Spleen (tissue), 11 donors: ENCODE data around the gene OR8A1. TPM values are rescaled to one million over a fixed set of nuclear protein-coding genes. Genes with fewer than 3 reads are reported as not detected.
"Not testable (repeated sequence)": the region's sequence is repeated elsewhere in the genome, so short reads cannot be mapped to it uniquely, and the experiment has no call there.

ENCODE experiments used
- DNase-seq: peaks from one replicate; pipeline ENCODE4 v3.0.0-alpha.2; 2020
- H3K27ac ChIP-seq, 8 donors: fragments of 200-600 bp; sonication (generic) in 7 of 8; 1 replicate in 4 of 8; 2 replicates in 4 of 8; pipeline versions ENCODE4 v1.5.0 to v1.8.0; 2016 to 2021; ENCODE audit warnings: inconsistent platforms in 4 of 8, mild to moderate bottlenecking in 4 of 8, moderate library complexity in 1 of 8
- H3K27me3 ChIP-seq, 7 donors: fragments of 200-600 bp; sonication (generic) in 6 of 7; replicated peaks in 1 of 7; 1 replicate in 4 of 7; 2 replicates in 3 of 7; pipeline versions ENCODE4 v1.5.0 to v1.8.0; 2016 to 2021; ENCODE audit warnings: inconsistent platforms in 3 of 7, mild to moderate bottlenecking in 1 of 7
- H3K36me3 ChIP-seq, 6 donors: fragments of 200-600 bp; sonication (generic) in 5 of 6; 1 replicate in 4 of 6; 2 replicates in 2 of 6; pipeline versions ENCODE4 v1.5.0 to v1.8.0; 2016 to 2021; ENCODE audit warnings: inconsistent platforms in 2 of 6
- H3K4me1 ChIP-seq, 6 donors: fragments of 200-600 bp; sonication (generic) in 5 of 6; 1 replicate in 3 of 6; 2 replicates in 3 of 6; pipeline versions ENCODE4 v1.5.0 to v1.8.0; 2016 to 2021; ENCODE audit warnings: inconsistent platforms in 3 of 6
- H3K4me3 ChIP-seq, 8 donors: fragments of 200-600 bp; sonication (generic) in 7 of 8; 1 replicate in 4 of 8; 2 replicates in 4 of 8; pipeline versions ENCODE4 v1.5.0 to v1.8.0; 2016 to 2021; ENCODE audit warnings: inconsistent platforms in 4 of 8, mild to moderate bottlenecking in 4 of 8, moderate library complexity in 2 of 8
- H3K9me3 ChIP-seq, 8 donors: fragments of 200-600 bp; sonication (generic) in 7 of 8; 1 replicate in 4 of 8; 2 replicates in 4 of 8; pipeline versions ENCODE4 v1.5.0 to v1.8.0; 2016 to 2021; ENCODE audit warnings: inconsistent platforms in 4 of 8
- POLR2A ChIP-seq, 3 donors: fragments of 450-650 bp; IDR thresholded peaks; one replicate each; pipeline ENCODE4 v1.5.1; 2017; ENCODE audit warnings: antibody characterized with exemption in 3 of 3, mild to moderate bottlenecking in 1 of 3
- POLR2AphosphoS5 ChIP-seq, 3 donors: sonication (generic); formaldehyde crosslinking; IDR thresholded peaks; one replicate each; pipeline ENCODE4 v1.5.1; 2017; ENCODE audit warnings: antibody characterized with exemption in 3 of 3
- WGBS, 5 donors: extraction: QIAGEN DNeasy Blood & Tissue Kit in 3 of 5; methylation state at CpG; one replicate each; pipeline versions ENCODE4 v1.1.5 to v1.1.7; 2013 to 2018; 5-methylcytosine and 5-hydroxymethylcytosine counted together
- intact Hi-C: fragments of 100-400 bp; cut with DNase I; formaldehyde crosslinking; loops from one replicate; pipeline ENCODE4 v1.15.0; 2023; ENCODE audit warnings: low total_unique reads
- polyA plus RNA-seq, 3 donors: library from polyadenylated mRNA; stranded (reverse); fragments of 200-250 nt; gene quantifications; one replicate each; pipeline ENCODE4 v1.2.1, GENCODE V29; 2013
- total RNA-seq, 7 donors: library from RNA; depleted of rRNA in 3 of 7; stranded (reverse); fragments of >200 nt in 3 of 7; fragmentation: NEBNext Ultra II Directional in 4 of 7; extraction: Animal tissue kit (Norgen Biotek cat#: 25700) in 4 of 7; gene quantifications; one replicate each; pipeline versions ENCODE4 v1.1.0 to v1.2.1, GENCODE V29; 2016 to 2021
- TF ChIP-seq, protein P1 (sequence below), 11 experiments: fragments of 200-600 bp in 7 of 11; fragments of 450-650 bp in 4 of 11; sonication (generic) in 4 of 11; IDR thresholded peaks in 8 of 11; conservative IDR thresholded peaks in 3 of 11; 1 replicate in 7 of 11; 2 replicates in 4 of 11; pipeline versions ENCODE4 v1.4.0 to v1.8.0; 2016 to 2021; ENCODE audit warnings: antibody characterized with exemption in 11 of 11, inconsistent platforms in 4 of 11, mild to moderate bottlenecking in 1 of 11
- donor health status: healthy with polysubstance abuse.
- donor health status: DM: no; HTN: no; CAD: no; lungs with moderate emphysema.
- donor health status: DM: no; HTN: no; CAD: no.
- donor health status: Bipolar disorder and iron deficiency.
- donor health status: healthy.
- donor health status: DM: no; HTN: no; CAD: no.
- donor health status: DM: yes; HTN: yes; CAD: no.

Gene OR8A1
- total and polyA plus RNA-seq, 10 donors: not detected

DNA sequence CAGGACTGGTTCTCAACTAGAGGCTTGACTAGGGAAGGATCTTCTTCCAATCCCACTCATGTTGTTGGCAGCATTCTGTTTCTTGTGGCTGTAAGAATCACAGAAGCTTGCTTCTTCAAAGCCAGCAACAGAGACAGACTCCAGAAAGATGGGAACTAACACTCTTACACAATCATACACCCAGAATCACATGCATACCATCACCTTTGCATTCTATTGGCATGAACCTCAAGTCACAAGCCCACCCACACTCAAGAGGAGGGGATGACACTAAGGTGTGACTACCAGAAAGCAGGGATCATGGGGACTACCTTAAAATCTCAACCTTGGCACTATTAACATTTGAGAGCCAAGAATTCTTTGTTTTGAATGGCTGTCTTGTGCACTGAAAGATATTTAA lies 27.8 kb downstream of the OR8A1 start:
- no peak overlapping the region for H3K4me3 ChIP-seq
- TF ChIP-seq, protein P1, sequence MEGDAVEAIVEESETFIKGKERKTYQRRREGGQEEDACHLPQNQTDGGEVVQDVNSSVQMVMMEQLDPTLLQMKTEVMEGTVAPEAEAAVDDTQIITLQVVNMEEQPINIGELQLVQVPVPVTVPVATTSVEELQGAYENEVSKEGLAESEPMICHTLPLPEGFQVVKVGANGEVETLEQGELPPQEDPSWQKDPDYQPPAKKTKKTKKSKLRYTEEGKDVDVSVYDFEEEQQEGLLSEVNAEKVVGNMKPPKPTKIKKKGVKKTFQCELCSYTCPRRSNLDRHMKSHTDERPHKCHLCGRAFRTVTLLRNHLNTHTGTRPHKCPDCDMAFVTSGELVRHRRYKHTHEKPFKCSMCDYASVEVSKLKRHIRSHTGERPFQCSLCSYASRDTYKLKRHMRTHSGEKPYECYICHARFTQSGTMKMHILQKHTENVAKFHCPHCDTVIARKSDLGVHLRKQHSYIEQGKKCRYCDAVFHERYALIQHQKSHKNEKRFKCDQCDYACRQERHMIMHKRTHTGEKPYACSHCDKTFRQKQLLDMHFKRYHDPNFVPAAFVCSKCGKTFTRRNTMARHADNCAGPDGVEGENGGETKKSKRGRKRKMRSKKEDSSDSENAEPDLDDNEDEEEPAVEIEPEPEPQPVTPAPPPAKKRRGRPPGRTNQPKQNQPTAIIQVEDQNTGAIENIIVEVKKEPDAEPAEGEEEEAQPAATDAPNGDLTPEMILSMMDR (IDR thresholded peaks at IDR 0.05 in 8 of 11, conservative IDR thresholded peaks at IDR 0.05 in 3 of 11): no peak
- no peak for TF ChIP-seq POLR2AphosphoS5 (IDR thresholded peaks at IDR 0.05)
- TF ChIP-seq POLR2A (IDR thresholded peaks at IDR 0.05): no peak
- intact Hi-C loops: no loop called here
- peaks cover 0 to 5% (median 0%) of the 10 kb centered on the region in 8 donors for H3K9me3 ChIP-seq
- no peak for DNase-seq
- no peak overlapping the region for H3K27ac ChIP-seq
- no peaks in the 10 kb centered on the region for H3K4me1 ChIP-seq
- H3K36me3 ChIP-seq: no peaks in the 10 kb centered on the region
- H3K27me3 ChIP-seq: peaks cover 0 to 24% (median 0%) of the 10 kb centered on the region in 7 donors

DNA sequence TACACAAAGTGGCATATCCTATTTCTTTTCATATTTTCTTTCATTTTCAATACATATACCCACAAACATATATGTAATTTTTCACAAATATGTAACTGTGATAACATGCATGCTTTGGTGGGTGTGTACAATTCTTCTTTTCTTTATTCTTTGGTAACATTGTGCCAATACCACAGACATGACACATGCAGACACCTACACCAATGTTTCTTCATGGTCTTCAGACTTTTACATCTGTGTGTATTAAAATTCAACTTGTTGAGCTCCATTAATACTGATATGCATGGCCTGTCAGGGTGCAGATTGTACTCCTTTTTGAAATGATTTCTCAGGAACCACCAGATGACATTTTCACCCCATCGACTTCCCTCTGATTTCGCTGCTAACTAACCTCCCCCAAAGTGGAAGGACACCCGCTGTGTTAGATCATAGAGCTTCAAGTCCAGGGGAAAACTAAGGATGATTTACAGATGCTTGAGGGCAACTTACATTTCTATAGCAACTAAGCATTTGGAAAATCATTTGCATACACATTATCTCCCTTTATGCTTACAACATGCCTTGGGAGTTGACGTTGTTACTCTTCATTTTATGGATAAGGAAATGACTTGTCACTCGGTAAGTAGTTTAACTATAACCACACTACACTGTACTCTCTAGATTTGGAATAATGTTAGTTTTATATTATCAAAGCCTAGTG lies 31.0 kb downstream of the OR8A1 start:
- Histone ChIP-seq H3K4me3 (no peak overlapping the region), H3K27ac (no peak overlapping the region), H3K9me3 (peaks cover 0 to 5% (median 0%) of the 10 kb centered on the region in 8 donors), H3K4me1 (peaks cover 0 to 5% (median 0%) of the 10 kb centered on the region in 6 donors), H3K27me3 (peaks cover 0 to 18% (median 0%) of the 10 kb centered on the region in 7 donors), H3K36me3 (no peaks in the 10 kb centered on the region)
- TF ChIP-seq, protein P1 (IDR thresholded peaks at IDR 0.05 in 8 of 11, conservative IDR thresholded peaks at IDR 0.05 in 3 of 11): no peak
- TF ChIP-seq POLR2A (IDR thresholded peaks at IDR 0.05) (no peak), POLR2AphosphoS5 (IDR thresholded peaks at IDR 0.05) (no peak)
- 61 to 78% (median 74%) methylated on average over 5 of the region's 5 CpGs for WGBS, 5 donors
- DNase-seq: no peak
- intact Hi-C loops: no loop called here

DNA sequence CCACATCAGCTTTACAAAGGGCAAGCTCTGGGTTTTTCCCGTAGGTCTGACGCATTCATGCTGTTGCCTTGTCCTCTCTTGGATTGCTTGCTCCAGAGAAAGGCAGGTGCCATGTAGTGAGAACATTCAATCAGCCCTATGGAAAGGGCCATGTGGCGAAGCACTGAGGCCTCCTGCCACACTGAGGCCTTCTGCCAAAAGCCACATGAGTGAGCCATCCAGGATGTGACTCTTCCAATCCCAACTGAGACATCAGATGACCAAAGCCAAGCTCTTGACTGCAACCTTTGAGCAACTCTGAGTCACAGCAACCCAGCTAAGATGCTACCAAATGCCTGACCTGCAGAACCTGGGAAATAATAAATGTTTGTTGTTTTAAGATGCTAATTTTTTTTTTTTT lies 32.4 kb downstream of the OR8A1 start:
- H3K27ac ChIP-seq: no peak overlapping the region
- intact Hi-C loops: no loop called here
- peaks cover 0 to 5% (median 0%) of the 10 kb centered on the region in 8 donors for H3K9me3 ChIP-seq
- H3K4me1 ChIP-seq: peaks cover 0 to 8% (median 0%) of the 10 kb centered on the region in 6 donors
- TF ChIP-seq, protein P1 (IDR thresholded peaks at IDR 0.05 in 8 of 11, conservative IDR thresholded peaks at IDR 0.05 in 3 of 11): no peak
- no peak for TF ChIP-seq POLR2A (IDR thresholded peaks at IDR 0.05)
- no peak for TF ChIP-seq POLR2AphosphoS5 (IDR thresholded peaks at IDR 0.05)
- no peak for DNase-seq
- no peak overlapping the region for H3K4me3 ChIP-seq
- WGBS, 5 donors: 72 to 92% (median 85%) methylated on average over 3 of the region's 3 CpGs
- H3K36me3 ChIP-seq: no peaks in the 10 kb centered on the region
- H3K27me3 ChIP-seq: peaks cover 0 to 13% (median 0%) of the 10 kb centered on the region in 7 donors

DNA sequence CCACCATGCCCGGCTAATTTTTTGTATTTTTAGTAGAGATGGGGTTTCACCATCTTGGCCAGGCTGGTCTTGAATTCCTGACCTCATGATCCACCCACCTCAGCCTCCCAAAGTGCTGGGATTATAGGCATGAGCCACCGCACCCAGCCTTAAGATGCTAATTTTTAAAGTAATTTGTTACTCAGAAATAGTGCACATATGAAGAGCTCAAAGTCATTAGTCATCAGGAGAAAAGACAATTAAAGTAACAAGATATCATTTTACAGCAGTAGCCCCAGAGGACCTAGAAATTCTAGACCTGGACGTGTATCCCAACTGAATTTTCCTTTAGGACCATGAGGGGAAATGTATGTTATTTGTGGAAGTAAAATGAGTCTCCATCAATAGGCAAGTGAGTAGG lies 32.9 kb downstream of the OR8A1 start:
- H3K4me3 ChIP-seq, H3K27ac ChIP-seq, H3K9me3 ChIP-seq, intact Hi-C loops, H3K36me3 ChIP-seq, DNase-seq, H3K27me3 ChIP-seq, H3K4me1 ChIP-seq: not testable (repeated sequence)
- 66 to 97% (median 87%) methylated on average over 3 of the region's 3 CpGs for WGBS, 5 donors
